ENCODE results near the gene AFM. TPM values are rescaled to one million over a fixed set of nuclear protein-coding genes. Genes with fewer than 3 reads are reported as not detected.

AFM gene
- total RNA-seq, 1 donor from 2014 or later: not detected

DNA sequence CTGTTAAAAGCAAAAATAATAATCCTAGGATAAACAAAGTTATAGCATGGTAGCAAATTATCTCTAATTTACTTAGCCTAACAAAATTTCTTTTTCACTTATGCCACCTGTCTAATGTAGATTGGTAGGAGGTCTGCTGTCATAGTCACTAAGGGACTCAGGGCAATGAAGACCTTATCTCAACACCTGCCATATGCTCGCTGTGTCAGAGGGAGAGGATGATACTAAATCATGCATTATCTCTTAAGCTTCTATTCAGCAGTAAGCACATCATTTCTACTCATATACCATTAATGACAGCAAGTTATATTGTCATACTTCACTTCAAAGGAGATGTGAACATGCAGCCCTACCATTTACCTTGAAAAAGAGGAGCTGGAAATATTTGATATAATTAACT lies 44.1 kb downstream of the AFM start:
- Histone ChIP-seq H3K27ac (no peak overlapping the region), H3K27me3 (no peaks in the 10 kb centered on the region), H3K9me3 (no peaks in the 10 kb centered on the region), H3K4me3 (no peak overlapping the region), H3K36me3 (no peaks in the 10 kb centered on the region), H3K4me1 (no peaks in the 10 kb centered on the region)
- DNase-seq (ENCODE audit: extremely low spot score in 2 of 2): no peak
- intact Hi-C loops (cut with DNase I): no loop called here
- no peak for TF ChIP-seq POLR2A (IDR thresholded peaks at IDR 0.05)
- TF ChIP-seq POLR2AphosphoS5 (IDR thresholded peaks at IDR 0.05; ENCODE audit: insufficient read depth in 1 of 2, low read depth in 1 of 2): no peak
- TF ChIP-seq, protein P1, sequence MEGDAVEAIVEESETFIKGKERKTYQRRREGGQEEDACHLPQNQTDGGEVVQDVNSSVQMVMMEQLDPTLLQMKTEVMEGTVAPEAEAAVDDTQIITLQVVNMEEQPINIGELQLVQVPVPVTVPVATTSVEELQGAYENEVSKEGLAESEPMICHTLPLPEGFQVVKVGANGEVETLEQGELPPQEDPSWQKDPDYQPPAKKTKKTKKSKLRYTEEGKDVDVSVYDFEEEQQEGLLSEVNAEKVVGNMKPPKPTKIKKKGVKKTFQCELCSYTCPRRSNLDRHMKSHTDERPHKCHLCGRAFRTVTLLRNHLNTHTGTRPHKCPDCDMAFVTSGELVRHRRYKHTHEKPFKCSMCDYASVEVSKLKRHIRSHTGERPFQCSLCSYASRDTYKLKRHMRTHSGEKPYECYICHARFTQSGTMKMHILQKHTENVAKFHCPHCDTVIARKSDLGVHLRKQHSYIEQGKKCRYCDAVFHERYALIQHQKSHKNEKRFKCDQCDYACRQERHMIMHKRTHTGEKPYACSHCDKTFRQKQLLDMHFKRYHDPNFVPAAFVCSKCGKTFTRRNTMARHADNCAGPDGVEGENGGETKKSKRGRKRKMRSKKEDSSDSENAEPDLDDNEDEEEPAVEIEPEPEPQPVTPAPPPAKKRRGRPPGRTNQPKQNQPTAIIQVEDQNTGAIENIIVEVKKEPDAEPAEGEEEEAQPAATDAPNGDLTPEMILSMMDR (IDR thresholded peaks at IDR 0.05): no peak

DNA sequence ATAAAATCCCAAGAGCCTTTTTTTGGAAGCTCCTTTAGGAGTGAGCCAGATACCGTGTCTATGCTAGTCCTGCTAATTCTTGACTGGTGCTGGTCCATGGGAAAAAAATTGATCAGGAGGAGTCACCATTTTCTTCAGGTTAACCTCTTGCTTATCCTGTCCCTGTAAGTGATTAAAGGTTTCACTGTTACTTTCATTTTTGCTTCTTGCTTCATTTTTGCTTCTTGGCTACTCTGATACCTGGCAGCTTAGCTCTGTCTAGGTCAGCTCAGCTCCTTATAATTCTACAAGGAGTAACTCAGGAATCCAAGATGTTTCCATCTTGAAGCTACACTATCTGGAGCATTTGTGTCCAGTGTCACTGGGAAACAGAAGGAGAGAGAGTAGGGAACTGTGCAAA lies 45.7 kb downstream of the AFM start:
- H3K9me3 ChIP-seq: no peaks in the 10 kb centered on the region
- H3K4me1 ChIP-seq: no peaks in the 10 kb centered on the region
- TF ChIP-seq, protein P1 (IDR thresholded peaks at IDR 0.05): no peak
- TF ChIP-seq POLR2AphosphoS5 (IDR thresholded peaks at IDR 0.05; ENCODE audit: insufficient read depth in 1 of 2, low read depth in 1 of 2): no peak
- TF ChIP-seq POLR2A (IDR thresholded peaks at IDR 0.05): no peak
- H3K4me3 ChIP-seq: no peak overlapping the region
- no peaks in the 10 kb centered on the region for H3K36me3 ChIP-seq
- no peak for DNase-seq (ENCODE audit: extremely low spot score in 2 of 2)
- no peak overlapping the region for H3K27ac ChIP-seq
- no peaks in the 10 kb centered on the region for H3K27me3 ChIP-seq
- intact Hi-C loops (cut with DNase I): no loop called here

DNA sequence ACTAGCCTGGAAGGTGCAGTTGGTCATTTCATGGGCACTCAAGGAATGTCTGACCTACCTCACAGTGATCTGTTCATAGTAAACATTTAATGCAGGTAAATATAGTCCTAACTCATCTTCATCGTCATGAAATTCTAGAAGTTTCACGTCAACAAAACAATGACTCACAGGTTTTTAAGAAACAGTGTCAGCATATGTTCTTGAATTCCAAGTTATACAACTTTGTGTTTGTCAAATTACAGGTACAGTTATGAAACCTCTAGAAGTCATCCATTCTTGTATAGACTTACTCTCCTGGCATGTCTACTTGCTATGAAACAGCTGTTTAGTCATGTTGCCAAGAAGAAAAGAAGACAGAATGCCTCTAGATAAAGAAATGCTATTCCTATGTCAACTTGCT lies 46.6 kb downstream of the AFM start:
- no peak overlapping the region for H3K4me3 ChIP-seq
- H3K4me1 ChIP-seq: no peaks in the 10 kb centered on the region
- TF ChIP-seq POLR2AphosphoS5 (IDR thresholded peaks at IDR 0.05; ENCODE audit: insufficient read depth in 1 of 2, low read depth in 1 of 2): no peak
- TF ChIP-seq, protein P1 (IDR thresholded peaks at IDR 0.05): no peak
- intact Hi-C loops (cut with DNase I): no loop called here
- no peak for DNase-seq (ENCODE audit: extremely low spot score in 2 of 2)
- no peaks in the 10 kb centered on the region for H3K9me3 ChIP-seq
- H3K27me3 ChIP-seq: no peaks in the 10 kb centered on the region
- no peak overlapping the region for H3K27ac ChIP-seq
- no peaks in the 10 kb centered on the region for H3K36me3 ChIP-seq

DNA sequence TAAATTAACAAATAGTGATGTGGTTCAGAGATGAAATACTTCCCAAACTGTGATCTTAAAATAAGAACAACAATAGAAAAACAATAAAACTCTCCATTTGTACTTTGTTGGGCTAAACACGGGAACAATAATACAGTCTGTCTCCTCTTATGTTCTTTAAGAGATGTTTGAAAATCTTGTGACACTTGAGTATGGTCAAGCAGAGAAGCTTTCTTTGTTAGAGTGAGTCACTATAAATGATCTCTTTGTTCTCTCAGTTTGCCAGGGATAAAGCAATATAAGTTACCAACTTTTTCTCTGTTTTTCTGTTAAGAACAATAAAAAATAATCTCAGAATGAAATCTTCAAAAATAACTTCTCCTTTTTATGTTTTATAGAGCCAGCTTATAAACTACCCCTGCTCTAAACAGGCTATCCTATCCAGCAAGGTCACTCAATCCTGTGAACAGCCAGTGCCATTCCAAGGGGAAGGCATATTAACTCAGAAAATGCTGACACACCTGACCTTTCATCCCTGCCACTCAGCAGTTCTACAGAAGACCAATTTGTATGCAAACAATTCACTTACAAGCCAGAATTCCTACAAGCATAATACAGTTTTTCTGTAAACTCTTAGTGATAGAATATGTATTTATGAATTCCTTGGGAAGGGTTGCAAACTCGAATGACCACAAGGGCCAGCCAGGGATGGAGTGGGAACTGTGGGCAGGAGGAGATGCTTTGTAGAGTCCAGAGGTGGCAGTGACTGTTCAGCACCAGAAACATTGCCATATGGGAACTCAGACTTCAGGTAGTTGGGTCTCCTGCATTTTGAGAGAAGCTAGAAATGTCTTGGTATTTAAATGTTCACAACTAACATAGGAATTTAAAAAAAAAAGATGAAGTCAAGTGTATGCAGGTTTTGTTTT lies 52.2 kb downstream of the AFM start:
- TF ChIP-seq POLR2A (IDR thresholded peaks at IDR 0.05) (no peak), POLR2AphosphoS5 (IDR thresholded peaks at IDR 0.05; ENCODE audit: insufficient read depth in 1 of 2, low read depth in 1 of 2) (no peak)
- TF ChIP-seq, protein P1 (IDR thresholded peaks at IDR 0.05): no peak
- Histone ChIP-seq H3K27me3 (no peaks in the 10 kb centered on the region), H3K9me3 (no peaks in the 10 kb centered on the region), H3K4me1 (no peaks in the 10 kb centered on the region), H3K4me3 (no peak overlapping the region), H3K36me3 (no peaks in the 10 kb centered on the region), H3K27ac (no peak overlapping the region)
- no peak for DNase-seq (ENCODE audit: extremely low spot score in 2 of 2)
- intact Hi-C loops (cut with DNase I): no loop called here

DNA sequence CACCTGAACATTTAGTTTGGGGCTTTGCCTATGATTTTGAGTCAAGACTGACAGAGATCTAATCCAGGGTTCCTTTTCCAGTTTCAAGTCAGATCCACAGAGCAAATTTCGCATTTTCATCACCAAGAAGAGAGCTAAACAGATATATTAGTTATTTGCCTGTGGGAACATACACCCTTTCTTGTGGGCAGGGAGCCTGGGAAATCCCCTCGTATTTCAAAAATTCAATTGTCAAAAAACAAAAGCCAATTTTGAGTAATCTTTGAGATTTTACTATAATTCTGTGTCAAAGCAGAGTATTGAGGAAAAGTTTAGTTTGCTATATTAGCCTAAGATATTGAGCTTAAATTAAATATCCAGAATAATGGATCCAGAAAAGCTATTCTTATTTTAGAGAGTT lies 56.6 kb downstream of the AFM start:
- Histone ChIP-seq H3K27me3 (no peaks in the 10 kb centered on the region), H3K36me3 (no peaks in the 10 kb centered on the region), H3K4me1 (no peaks in the 10 kb centered on the region), H3K4me3 (no peak overlapping the region), H3K27ac (no peak overlapping the region), H3K9me3 (no peaks in the 10 kb centered on the region)
- intact Hi-C loops (cut with DNase I): no loop called here
- DNase-seq (ENCODE audit: extremely low spot score in 2 of 2): no peak
- TF ChIP-seq POLR2A (IDR thresholded peaks at IDR 0.05) (no peak), POLR2AphosphoS5 (IDR thresholded peaks at IDR 0.05; ENCODE audit: insufficient read depth in 1 of 2, low read depth in 1 of 2) (no peak)
- TF ChIP-seq, protein P1 (IDR thresholded peaks at IDR 0.05): no peak
